Measurements from ENCODE around the gene CTBP2. TPM values are rescaled to one million over a fixed set of nuclear protein-coding genes. Genes with fewer than 3 reads are reported as not detected.

The CTBP2 gene
- total and polyA plus RNA-seq, 2 of the 13 experiments (the other 11 are each of a cell fraction or from before 2014, with no cell fraction given): 0.08 TPM; not detected in 1

DNA sequence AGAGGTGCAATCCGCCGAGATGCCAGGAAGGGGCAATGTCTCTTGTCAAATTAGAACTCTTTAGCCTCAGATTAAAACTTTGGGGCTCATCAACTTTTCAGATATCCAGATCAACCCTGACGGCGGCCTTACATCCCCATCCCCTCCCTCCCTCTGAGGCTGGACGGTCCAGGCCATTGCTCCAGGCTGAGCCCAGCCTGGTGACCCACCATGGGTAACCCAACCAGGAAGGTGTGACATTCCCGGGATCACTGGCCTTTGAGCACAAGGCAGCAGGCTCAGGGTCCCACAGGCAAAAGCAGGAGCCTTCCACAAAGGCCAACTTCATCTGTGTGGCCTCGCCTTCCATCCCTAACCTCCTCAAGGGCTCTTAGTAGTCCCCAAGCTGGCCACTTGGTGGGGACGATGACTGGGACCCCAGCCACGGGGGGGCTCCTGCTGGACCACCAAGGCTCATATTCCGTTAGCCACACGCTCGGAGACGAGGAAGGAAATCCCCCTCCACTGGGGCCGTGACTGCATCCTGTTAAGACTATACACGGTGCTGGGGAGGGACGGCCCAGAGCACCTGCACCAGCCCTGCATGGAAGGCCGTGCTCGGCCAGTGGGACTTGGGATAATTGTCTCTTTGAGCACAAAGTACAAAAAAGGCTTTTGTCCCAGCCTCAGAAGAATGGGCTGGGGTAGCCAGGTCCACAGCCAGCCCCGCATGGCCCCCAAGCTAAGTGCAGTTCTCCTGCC lies 155.6 kb downstream of the CTBP2 start:
- Histone ChIP-seq H3K4me1 (ENCODE audit: insufficient read depth, low read length) (peaks cover 18% of the 10 kb centered on the region), H3K9ac (ENCODE audit: insufficient read depth, low read depth, low read length) (no peak overlapping the region), H3K79me2 (ENCODE audit: insufficient read depth, low read length) (no peaks in the 10 kb centered on the region), H3K27ac (ENCODE audit: extremely low read length, insufficient read depth, low read length) (no peak overlapping the region), H3K36me3 (replicated peaks in 1 of 2; ENCODE audit: control insufficient read depth in 1 of 2, insufficient read depth in 2 of 2, low read length in 2 of 2) (no peaks in the 10 kb centered on the region), H3K4me2 (ENCODE audit: low read depth, low read length) (no peak overlapping the region), H3K27me3 (ENCODE audit: control insufficient read depth in 1 of 2, insufficient read depth in 2 of 2, low read length in 2 of 2) (peaks cover 23 to 80% of the 10 kb centered on the region in 2 experiments), H3K4me3 (replicated peaks in 1 of 3; ENCODE audit: insufficient read depth in 1 of 3, low read depth in 2 of 3, low read length in 3 of 3) (no peak overlapping the region), H2AFZ (ENCODE audit: low read length) (no peak overlapping the region), H3K9me3 (ENCODE audit: low read length) (no peaks in the 10 kb centered on the region), H4K20me1 (ENCODE audit: insufficient read depth, low read length) (no peaks in the 10 kb centered on the region)
- no TSS peak for BruUV-seq (replicated peaks)
- CTCF ChIA-PET (ENCODE audit: low intra/inter-chr PET ratio, low total read pairs): no interaction called here
- FAIRE-seq (no peak), DNase-seq (ENCODE audit: low spot score) (no peak), ATAC-seq (no peak)
- 6% methylated on average over 14 of the region's 19 CpGs for WGBS (ENCODE audit: low lambda C conversion rate)
- POLR2A ChIA-PET: no interaction called here
- intact Hi-C loops (cut with micrococcal nuclease; ENCODE audit: unreplicated experiment) (loop anchor here (5.0 kb wide), 1 partner anchor 58 kb away; no protein-coding TSS in a partner anchor), in situ Hi-C loops (cut with HindIII; ENCODE audit: extremely low pct_ligation_motif_present, low pct_unique_long_range_greater_than_20kb) (no loop called here)
- no peak for TF ChIP-seq FOSL1 (CRISPR knock-in tag; IDR thresholded peaks at IDR 0.05; ENCODE audit: borderline replicate concordance)
- no peak for TF ChIP-seq RCOR2 (CRISPR knock-in tag; IDR thresholded peaks at IDR 0.05)
- TF ChIP-seq, protein P1, sequence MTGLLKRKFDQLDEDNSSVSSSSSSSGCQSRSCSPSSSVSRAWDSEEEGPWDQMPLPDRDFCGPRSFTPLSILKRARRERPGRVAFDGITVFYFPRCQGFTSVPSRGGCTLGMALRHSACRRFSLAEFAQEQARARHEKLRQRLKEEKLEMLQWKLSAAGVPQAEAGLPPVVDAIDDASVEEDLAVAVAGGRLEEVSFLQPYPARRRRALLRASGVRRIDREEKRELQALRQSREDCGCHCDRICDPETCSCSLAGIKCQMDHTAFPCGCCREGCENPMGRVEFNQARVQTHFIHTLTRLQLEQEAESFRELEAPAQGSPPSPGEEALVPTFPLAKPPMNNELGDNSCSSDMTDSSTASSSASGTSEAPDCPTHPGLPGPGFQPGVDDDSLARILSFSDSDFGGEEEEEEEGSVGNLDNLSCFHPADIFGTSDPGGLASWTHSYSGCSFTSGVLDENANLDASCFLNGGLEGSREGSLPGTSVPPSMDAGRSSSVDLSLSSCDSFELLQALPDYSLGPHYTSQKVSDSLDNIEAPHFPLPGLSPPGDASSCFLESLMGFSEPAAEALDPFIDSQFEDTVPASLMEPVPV (CRISPR knock-in tag; IDR thresholded peaks at IDR 0.05): no peak
- TF ChIP-seq, protein P2, sequence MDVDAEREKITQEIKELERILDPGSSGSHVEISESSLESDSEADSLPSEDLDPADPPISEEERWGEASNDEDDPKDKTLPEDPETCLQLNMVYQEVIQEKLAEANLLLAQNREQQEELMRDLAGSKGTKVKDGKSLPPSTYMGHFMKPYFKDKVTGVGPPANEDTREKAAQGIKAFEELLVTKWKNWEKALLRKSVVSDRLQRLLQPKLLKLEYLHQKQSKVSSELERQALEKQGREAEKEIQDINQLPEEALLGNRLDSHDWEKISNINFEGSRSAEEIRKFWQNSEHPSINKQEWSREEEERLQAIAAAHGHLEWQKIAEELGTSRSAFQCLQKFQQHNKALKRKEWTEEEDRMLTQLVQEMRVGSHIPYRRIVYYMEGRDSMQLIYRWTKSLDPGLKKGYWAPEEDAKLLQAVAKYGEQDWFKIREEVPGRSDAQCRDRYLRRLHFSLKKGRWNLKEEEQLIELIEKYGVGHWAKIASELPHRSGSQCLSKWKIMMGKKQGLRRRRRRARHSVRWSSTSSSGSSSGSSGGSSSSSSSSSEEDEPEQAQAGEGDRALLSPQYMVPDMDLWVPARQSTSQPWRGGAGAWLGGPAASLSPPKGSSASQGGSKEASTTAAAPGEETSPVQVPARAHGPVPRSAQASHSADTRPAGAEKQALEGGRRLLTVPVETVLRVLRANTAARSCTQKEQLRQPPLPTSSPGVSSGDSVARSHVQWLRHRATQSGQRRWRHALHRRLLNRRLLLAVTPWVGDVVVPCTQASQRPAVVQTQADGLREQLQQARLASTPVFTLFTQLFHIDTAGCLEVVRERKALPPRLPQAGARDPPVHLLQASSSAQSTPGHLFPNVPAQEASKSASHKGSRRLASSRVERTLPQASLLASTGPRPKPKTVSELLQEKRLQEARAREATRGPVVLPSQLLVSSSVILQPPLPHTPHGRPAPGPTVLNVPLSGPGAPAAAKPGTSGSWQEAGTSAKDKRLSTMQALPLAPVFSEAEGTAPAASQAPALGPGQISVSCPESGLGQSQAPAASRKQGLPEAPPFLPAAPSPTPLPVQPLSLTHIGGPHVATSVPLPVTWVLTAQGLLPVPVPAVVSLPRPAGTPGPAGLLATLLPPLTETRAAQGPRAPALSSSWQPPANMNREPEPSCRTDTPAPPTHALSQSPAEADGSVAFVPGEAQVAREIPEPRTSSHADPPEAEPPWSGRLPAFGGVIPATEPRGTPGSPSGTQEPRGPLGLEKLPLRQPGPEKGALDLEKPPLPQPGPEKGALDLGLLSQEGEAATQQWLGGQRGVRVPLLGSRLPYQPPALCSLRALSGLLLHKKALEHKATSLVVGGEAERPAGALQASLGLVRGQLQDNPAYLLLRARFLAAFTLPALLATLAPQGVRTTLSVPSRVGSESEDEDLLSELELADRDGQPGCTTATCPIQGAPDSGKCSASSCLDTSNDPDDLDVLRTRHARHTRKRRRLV (CRISPR knock-in tag; IDR thresholded peaks at IDR 0.05): no peak
- no peak for TF ChIP-seq ZNF749 (CRISPR knock-in tag; IDR thresholded peaks at IDR 0.05; ENCODE audit: borderline replicate concordance)
- TF ChIP-seq SP1 (IDR thresholded peaks at IDR 0.05): no peak
- TF ChIP-seq SP1 (CRISPR knock-in tag; IDR thresholded peaks at IDR 0.05): no peak
- TF ChIP-seq ZNF430 (CRISPR knock-in tag; IDR thresholded peaks at IDR 0.05): no peak
- TF ChIP-seq, protein P3, sequence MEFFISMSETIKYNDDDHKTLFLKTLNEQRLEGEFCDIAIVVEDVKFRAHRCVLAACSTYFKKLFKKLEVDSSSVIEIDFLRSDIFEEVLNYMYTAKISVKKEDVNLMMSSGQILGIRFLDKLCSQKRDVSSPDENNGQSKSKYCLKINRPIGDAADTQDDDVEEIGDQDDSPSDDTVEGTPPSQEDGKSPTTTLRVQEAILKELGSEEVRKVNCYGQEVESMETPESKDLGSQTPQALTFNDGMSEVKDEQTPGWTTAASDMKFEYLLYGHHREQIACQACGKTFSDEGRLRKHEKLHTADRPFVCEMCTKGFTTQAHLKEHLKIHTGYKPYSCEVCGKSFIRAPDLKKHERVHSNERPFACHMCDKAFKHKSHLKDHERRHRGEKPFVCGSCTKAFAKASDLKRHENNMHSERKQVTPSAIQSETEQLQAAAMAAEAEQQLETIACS (CRISPR knock-in tag; IDR thresholded peaks at IDR 0.05): no peak
- TF ChIP-seq, protein P4, sequence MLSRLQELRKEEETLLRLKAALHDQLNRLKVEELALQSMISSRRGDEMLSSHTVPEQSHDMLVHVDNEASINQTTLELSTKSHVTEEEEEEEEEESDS (CRISPR knock-in tag; IDR thresholded peaks at IDR 0.05; ENCODE audit: borderline replicate concordance): no peak
- TF ChIP-seq ARNT2 (CRISPR knock-in tag; IDR thresholded peaks at IDR 0.05; ENCODE audit: low read depth): no peak
- TF ChIP-seq ZNF569 (CRISPR knock-in tag; IDR thresholded peaks at IDR 0.05; ENCODE audit: borderline replicate concordance): no peak
- TF ChIP-seq, protein P5, sequence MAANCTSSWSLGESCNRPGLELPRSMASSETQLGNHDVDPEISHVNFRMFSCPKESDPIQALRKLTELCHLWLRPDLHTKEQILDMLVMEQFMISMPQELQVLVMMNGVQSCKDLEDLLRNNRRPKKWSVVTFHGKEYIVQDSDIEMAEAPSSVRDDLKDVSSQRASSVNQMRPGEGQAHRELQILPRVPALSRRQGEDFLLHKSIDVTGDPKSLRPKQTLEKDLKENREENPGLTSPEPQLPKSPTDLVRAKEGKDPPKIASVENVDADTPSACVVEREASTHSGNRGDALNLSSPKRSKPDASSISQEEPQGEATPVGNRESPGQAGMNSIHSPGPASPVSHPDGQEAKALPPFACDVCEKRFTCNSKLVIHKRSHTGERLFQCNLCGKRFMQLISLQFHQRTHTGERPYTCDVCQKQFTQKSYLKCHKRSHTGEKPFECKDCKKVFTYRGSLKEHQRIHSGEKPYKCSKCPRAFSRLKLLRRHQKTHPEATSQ (CRISPR knock-in tag; IDR thresholded peaks at IDR 0.05; ENCODE audit: borderline replicate concordance): no peak
- no peak for TF ChIP-seq SNAPC2 (CRISPR knock-in tag; IDR thresholded peaks at IDR 0.05)
- TF ChIP-seq ZNF607 (CRISPR knock-in tag; IDR thresholded peaks at IDR 0.05; ENCODE audit: borderline replicate concordance): no peak

All from HepG2 (cell line).